Neutrophil (primary cell): ENCODE data around the gene SPON1.

Experiments used
- H3K27ac ChIP-seq: fragments of 200-600 bp; sonication (generic); 2 replicates; pipeline ENCODE4 v1.5.1; 2016; ENCODE audit warnings: mild to moderate bottlenecking, moderate library complexity
- H3K27me3 ChIP-seq: fragments of 200-600 bp; sonication (generic); 2 replicates; pipeline ENCODE4 v1.6.0; 2016; ENCODE audit warnings: mild to moderate bottlenecking
- H3K36me3 ChIP-seq: fragments of 200-600 bp; sonication (generic); 2 replicates; pipeline ENCODE4 v1.5.1; 2017
- H3K4me1 ChIP-seq, 2 experiments: fragments of 200-600 bp in 1 of 2; sonication (generic) in 1 of 2; 1 replicate in 1 of 2; 2 replicates in 1 of 2; pipeline versions ENCODE4 v1.5.1 to v1.6.1; 2013 to 2016; ENCODE audit warnings: low read depth in 1 of 2, low read length in 1 of 2, mild to moderate bottlenecking in 1 of 2, moderate library complexity in 1 of 2; ENCODE audit not compliant: control insufficient read depth in 1 of 2, insufficient read depth in 1 of 2
- H3K4me3 ChIP-seq, 2 experiments: fragments of 200-600 bp in 1 of 2; sonication (generic) in 1 of 2; 1 replicate in 1 of 2; 2 replicates in 1 of 2; pipeline ENCODE4 v1.5.1; 2013 to 2016; ENCODE audit warnings: low read depth in 1 of 2, low read length in 1 of 2, mild to moderate bottlenecking in 1 of 2, moderate library complexity in 1 of 2
- H3K9me3 ChIP-seq: fragments of 200-600 bp; sonication (generic); 2 replicates; pipeline ENCODE4 v1.5.1; 2016
- CTCF ChIP-seq: fragments of 200-600 bp; sonication (generic); IDR thresholded peaks from 2 replicates; pipeline ENCODE4 v1.5.1; 2016; ENCODE audit warnings: antibody characterized with exemption

Gene SPON1

GRCh38 chr11:13947379-13947778 is 15.1 kb upstream of the SPON1 start:
- H3K9me3 ChIP-seq, result no peaks in the 10 kb centered on the region
- no peak overlapping the region for H3K4me3 ChIP-seq
- peaks cover 32% of the 10 kb centered on the region for H3K27me3 ChIP-seq
- TF ChIP-seq CTCF, result no peak
- no peaks in the 10 kb centered on the region for H3K36me3 ChIP-seq
- no peak overlapping the region for H3K27ac ChIP-seq
- H3K4me1 ChIP-seq, result no peaks in the 10 kb centered on the region

GRCh38 chr11:13949876-13950275 is 12.6 kb upstream of the SPON1 start:
- TF ChIP-seq CTCF, result no peak
- no peak overlapping the region for H3K4me3 ChIP-seq
- no peaks in the 10 kb centered on the region for H3K36me3 ChIP-seq
- peaks cover 44% of the 10 kb centered on the region for H3K27me3 ChIP-seq
- no peaks in the 10 kb centered on the region for H3K4me1 ChIP-seq
- H3K9me3 ChIP-seq, result no peaks in the 10 kb centered on the region
- no peak overlapping the region for H3K27ac ChIP-seq

GRCh38 chr11:13952221-13952620 is 10.3 kb upstream of the SPON1 start:
- TF ChIP-seq CTCF, result no peak
- Histone ChIP-seq H3K4me3 (no peak overlapping the region), H3K27me3 (peaks cover 68% of the 10 kb centered on the region), H3K27ac (no peak overlapping the region), H3K4me1 (no peaks in the 10 kb centered on the region), H3K9me3 (no peaks in the 10 kb centered on the region), H3K36me3 (no peaks in the 10 kb centered on the region)

GRCh38 chr11:13952668-13953067 is 9.9 kb upstream of the SPON1 start:
- Histone ChIP-seq H3K36me3 (no peaks in the 10 kb centered on the region), H3K27me3 (peaks cover 72% of the 10 kb centered on the region)
- TF ChIP-seq CTCF, result no peak

GRCh38 chr11:13954591-13954990 is 7.9 kb upstream of the SPON1 start:
- Histone ChIP-seq H3K4me1 (no peaks in the 10 kb centered on the region), H3K9me3 (no peaks in the 10 kb centered on the region), H3K27me3 (peaks cover 83% of the 10 kb centered on the region), H3K4me3 (no peak overlapping the region), H3K36me3 (no peaks in the 10 kb centered on the region), H3K27ac (no peak overlapping the region)
- TF ChIP-seq CTCF, result no peak

More at GRCh38 chr11:13952668-13953067, 9.9 kb upstream of the SPON1 start:
- Histone ChIP-seq H3K27ac (no peak overlapping the region), H3K4me3 (no peak overlapping the region), H3K4me1 (no peaks in the 10 kb centered on the region), H3K9me3 (no peaks in the 10 kb centered on the region)

GRCh38 chr11:13955971-13956421 is 6.5 kb upstream of the SPON1 start:
- peak; percentile 53 for TF ChIP-seq CTCF
- Histone ChIP-seq H3K4me1 (no peaks in the 10 kb centered on the region), H3K9me3 (no peaks in the 10 kb centered on the region), H3K4me3 (no peak overlapping the region), H3K27ac (no peak overlapping the region), H3K27me3 (peaks cover 86% of the 10 kb centered on the region), H3K36me3 (no peaks in the 10 kb centered on the region)
